ENCODE data around the gene DLK2.

Gene DLK2

DNA sequence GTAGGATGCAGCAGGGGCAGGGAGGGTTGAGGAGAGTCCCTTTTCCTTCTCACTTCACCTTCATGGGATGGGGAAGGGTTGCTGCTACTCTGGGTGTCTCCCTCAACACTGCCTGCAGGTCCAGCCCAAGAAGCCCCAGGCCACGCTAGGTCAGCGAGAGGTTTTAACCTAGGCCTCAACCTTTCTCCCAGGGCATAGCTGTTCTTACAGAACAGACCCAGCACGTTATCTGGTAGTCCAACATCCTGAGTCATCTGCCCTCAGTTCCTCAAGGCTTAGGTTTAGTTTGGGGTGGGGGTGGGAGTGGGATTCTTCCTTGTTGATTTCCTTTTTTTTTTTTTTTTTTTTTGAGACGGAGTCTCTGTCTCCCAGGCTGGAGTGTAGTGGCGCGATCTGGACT, 39.0 kb upstream of the DLK2 start:
- H3K4me3 ChIP-seq (ENCODE audit: low read depth in 1 of 2, low read length in 1 of 2): no peak overlapping the region
- no peaks in the 10 kb centered on the region for H3K27me3 ChIP-seq
- TF ChIP-seq, protein P1, sequence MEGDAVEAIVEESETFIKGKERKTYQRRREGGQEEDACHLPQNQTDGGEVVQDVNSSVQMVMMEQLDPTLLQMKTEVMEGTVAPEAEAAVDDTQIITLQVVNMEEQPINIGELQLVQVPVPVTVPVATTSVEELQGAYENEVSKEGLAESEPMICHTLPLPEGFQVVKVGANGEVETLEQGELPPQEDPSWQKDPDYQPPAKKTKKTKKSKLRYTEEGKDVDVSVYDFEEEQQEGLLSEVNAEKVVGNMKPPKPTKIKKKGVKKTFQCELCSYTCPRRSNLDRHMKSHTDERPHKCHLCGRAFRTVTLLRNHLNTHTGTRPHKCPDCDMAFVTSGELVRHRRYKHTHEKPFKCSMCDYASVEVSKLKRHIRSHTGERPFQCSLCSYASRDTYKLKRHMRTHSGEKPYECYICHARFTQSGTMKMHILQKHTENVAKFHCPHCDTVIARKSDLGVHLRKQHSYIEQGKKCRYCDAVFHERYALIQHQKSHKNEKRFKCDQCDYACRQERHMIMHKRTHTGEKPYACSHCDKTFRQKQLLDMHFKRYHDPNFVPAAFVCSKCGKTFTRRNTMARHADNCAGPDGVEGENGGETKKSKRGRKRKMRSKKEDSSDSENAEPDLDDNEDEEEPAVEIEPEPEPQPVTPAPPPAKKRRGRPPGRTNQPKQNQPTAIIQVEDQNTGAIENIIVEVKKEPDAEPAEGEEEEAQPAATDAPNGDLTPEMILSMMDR (IDR thresholded peaks at IDR 0.05): no peak
- H3K4me1 ChIP-seq (ENCODE audit: control insufficient read depth in 1 of 2, insufficient read depth in 1 of 2, low read depth in 1 of 2, low read length in 1 of 2): peaks cover 8 to 10% of the 10 kb centered on the region in 2 experiments
- peaks cover 41% of the 10 kb centered on the region for H3K36me3 ChIP-seq
- no peaks in the 10 kb centered on the region for H3K9me3 ChIP-seq
- no peak overlapping the region for H3K27ac ChIP-seq

- H3K27ac ChIP-seq: no peak overlapping the region
- no peaks in the 10 kb centered on the region for H3K27me3 ChIP-seq
- peaks cover 38% of the 10 kb centered on the region for H3K36me3 ChIP-seq
- TF ChIP-seq, protein P1 (IDR thresholded peaks at IDR 0.05): no peak
- H3K4me1 ChIP-seq (ENCODE audit: control insufficient read depth in 1 of 2, insufficient read depth in 1 of 2, low read depth in 1 of 2, low read length in 1 of 2): peaks cover 8 to 10% of the 10 kb centered on the region in 2 experiments
- H3K4me3 ChIP-seq (ENCODE audit: low read depth in 1 of 2, low read length in 1 of 2): no peak overlapping the region
- H3K9me3 ChIP-seq: no peaks in the 10 kb centered on the region
Observed at GRCh38 chr6:43493833-43494232, 38.5 kb upstream of the DLK2 start.

DNA sequence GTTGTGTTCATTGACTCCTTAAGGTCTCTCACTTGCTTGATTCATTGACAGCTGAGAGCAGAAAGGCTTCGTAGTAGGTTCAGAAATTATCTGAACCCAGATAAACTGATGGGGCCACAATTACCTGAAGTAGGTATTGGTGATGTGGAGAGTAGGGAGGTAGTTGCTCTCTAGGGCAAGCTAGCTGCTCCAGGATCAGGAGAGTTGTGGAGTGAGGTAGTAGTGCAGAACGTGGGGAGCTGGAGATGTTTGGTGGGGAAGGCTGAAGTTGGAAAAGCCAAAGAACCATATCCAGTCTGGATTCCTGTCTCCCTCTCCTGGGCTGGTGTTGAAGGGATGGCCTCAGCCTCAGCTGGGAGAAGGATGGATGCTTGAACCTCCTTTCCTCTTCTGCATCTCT, 37.9 kb upstream of the DLK2 start:
- Histone ChIP-seq H3K27me3 (no peaks in the 10 kb centered on the region), H3K9me3 (no peaks in the 10 kb centered on the region), H3K36me3 (peaks cover 32% of the 10 kb centered on the region), H3K4me3 (ENCODE audit: low read depth in 1 of 2, low read length in 1 of 2) (no peak overlapping the region), H3K4me1 (ENCODE audit: control insufficient read depth in 1 of 2, insufficient read depth in 1 of 2, low read depth in 1 of 2, low read length in 1 of 2) (peaks cover 8 to 10% of the 10 kb centered on the region in 2 experiments), H3K27ac (no peak overlapping the region)
- TF ChIP-seq, protein P1 (IDR thresholded peaks at IDR 0.05): no peak

GRCh38 chr6:43492673-43493072, 37.3 kb upstream of the DLK2 start:
- TF ChIP-seq, protein P1 (IDR thresholded peaks at IDR 0.05): no peak
- Histone ChIP-seq H3K4me1 (ENCODE audit: control insufficient read depth in 1 of 2, insufficient read depth in 1 of 2, low read depth in 1 of 2, low read length in 1 of 2) (peaks cover 8 to 10% of the 10 kb centered on the region in 2 experiments), H3K27ac (no peak overlapping the region), H3K27me3 (no peaks in the 10 kb centered on the region), H3K36me3 (peaks cover 26% of the 10 kb centered on the region), H3K9me3 (no peaks in the 10 kb centered on the region), H3K4me3 (ENCODE audit: low read depth in 1 of 2, low read length in 1 of 2) (no peak overlapping the region)

DNA sequence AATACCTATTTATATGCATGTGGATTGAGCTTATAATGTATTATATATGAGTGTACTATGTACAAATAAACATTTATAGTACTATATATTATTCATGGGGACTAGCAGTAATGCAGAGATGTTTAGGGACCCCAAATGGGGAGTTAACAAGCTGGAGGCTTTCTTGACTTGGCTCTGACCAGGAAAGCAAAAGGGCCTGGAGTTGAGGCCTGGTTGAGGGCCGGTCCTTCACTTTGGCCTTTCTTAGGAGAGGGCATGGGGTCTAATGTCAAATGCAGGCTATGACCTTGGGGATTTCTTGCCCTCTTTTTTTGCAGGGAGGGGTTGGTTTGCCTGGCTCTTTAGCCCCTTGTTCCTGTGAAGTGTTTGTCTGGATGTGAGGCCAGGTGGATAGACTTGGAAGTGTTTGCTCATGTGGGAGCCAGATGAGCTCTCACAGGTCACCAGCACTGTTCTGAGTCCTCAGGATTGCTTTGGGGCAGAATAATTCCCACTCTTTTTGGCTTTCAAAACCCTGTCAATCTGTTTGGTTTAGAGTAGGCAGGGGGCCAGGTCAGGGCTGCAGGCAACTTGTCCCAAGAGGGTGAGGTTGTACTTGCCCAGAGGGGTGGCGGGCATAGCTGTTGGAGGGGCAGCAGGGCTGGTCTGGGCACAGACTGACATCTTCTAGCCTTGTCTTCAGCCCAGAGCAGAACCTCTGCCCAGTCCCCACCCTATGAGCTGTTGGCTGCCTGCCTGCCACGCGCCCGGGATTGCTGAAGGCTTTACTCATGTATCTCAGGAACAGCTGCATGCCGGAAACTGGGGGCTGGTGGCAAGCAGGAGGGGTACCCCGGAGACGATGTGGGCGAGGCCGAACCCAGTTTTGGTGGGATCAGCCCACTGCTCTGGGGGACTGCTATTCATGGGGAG, 36.7 kb upstream of the DLK2 start:
- H3K27me3 ChIP-seq: no peaks in the 10 kb centered on the region
- H3K4me1 ChIP-seq (ENCODE audit: control insufficient read depth in 1 of 2, insufficient read depth in 1 of 2, low read depth in 1 of 2, low read length in 1 of 2): peaks cover 8 to 10% of the 10 kb centered on the region in 2 experiments
- no peak overlapping the region for H3K27ac ChIP-seq
- H3K9me3 ChIP-seq: no peaks in the 10 kb centered on the region
- H3K4me3 ChIP-seq (ENCODE audit: low read depth in 1 of 2, low read length in 1 of 2): no peak overlapping the region
- TF ChIP-seq, protein P1 (IDR thresholded peaks at IDR 0.05): no peak
- H3K36me3 ChIP-seq: peaks cover 24% of the 10 kb centered on the region
